GM18867 (cell line): ENCODE measurements around the gene TBX10.
A peak's percentile ranks its signal among the peaks of the same experiment; 100 is the strongest.
"Not testable (repeated sequence)": the region's sequence is repeated elsewhere in the genome, so short reads cannot be mapped to it uniquely, and the experiment has no call there.

Experiments
- ATAC-seq: cut with Tn5 transposase; IDR thresholded peaks from one replicate; pipeline ENCODE4 v1.9.1; 2021; ENCODE audit warnings: mild to moderate bottlenecking, moderate library complexity; ENCODE audit not compliant: unreplicated experiment

Gene TBX10

GRCh38 chr11:67632175-67632981 is 7.2 kb downstream of the TBX10 start:
- no peak for ATAC-seq

- no peak for ATAC-seq
These were observed 7.7 kb downstream of the TBX10 start for GRCh38 chr11:67631853-67632174.

GRCh38 chr11:67631411-67631810 is 8.2 kb downstream of the TBX10 start:
- ATAC-seq = no peak

GRCh38 chr11:67630943-67631331 is 8.6 kb downstream of the TBX10 start:
- ATAC-seq = no peak

GRCh38 chr11:67630228-67630942 is 9.2 kb downstream of the TBX10 start:
- peak; percentile 65 for ATAC-seq

GRCh38 chr11:67629386-67630227 is 10.0 kb downstream of the TBX10 start, which contains the start of gene NUDT8:
TSS of gene NUDT8 (minus strand) at chr11:67629937. CDS start at chr11:67629911, 26 bp downstream.
- ATAC-seq = peak; percentile 42

- ATAC-seq = no peak
These were observed 10.7 kb downstream of the TBX10 start for GRCh38 chr11:67628710-67629385.

GRCh38 chr11:67627812-67628624 is 11.5 kb downstream of the TBX10 start:
- no peak for ATAC-seq

- no peak for ATAC-seq
These were observed 12.1 kb downstream of the TBX10 start for GRCh38 chr11:67627441-67627811.

GRCh38 chr11:67626970-67627369 is 12.6 kb downstream of the TBX10 start:
- no peak for ATAC-seq

- not testable (repeated sequence) for ATAC-seq
These were observed 13.3 kb downstream of the TBX10 start for GRCh38 chr11:67626131-67626833.

GRCh38 chr11:67623795-67624194 is 15.8 kb downstream of the TBX10 start:
- not testable (repeated sequence) for ATAC-seq

- not testable (repeated sequence) for ATAC-seq
These were observed 16.7 kb downstream of the TBX10 start for GRCh38 chr11:67622905-67623304.

GRCh38 chr11:67621928-67622327 is 17.6 kb downstream of the TBX10 start:
- ATAC-seq = not testable (repeated sequence)

GRCh38 chr11:67620621-67621020 is 18.9 kb downstream of the TBX10 start:
- not testable (repeated sequence) for ATAC-seq

- not testable (repeated sequence) for ATAC-seq
These were observed 19.6 kb downstream of the TBX10 start for GRCh38 chr11:67619683-67620618.

GRCh38 chr11:67618901-67619659 is 20.5 kb downstream of the TBX10 start:
- ATAC-seq = not testable (repeated sequence)
